IMR-90 (cell line): ENCODE results near the gene TRIM66. TPM values are rescaled to one million over a fixed set of nuclear protein-coding genes. Genes with fewer than 3 reads are reported as not detected.

Experiments used
- ATAC-seq: fragments of 200-7000 bp; cut with Tn5 transposase; 2 replicates; pipeline ENCODE4 v1.9.1; 2020; ENCODE audit warnings: low read depth, mild to moderate bottlenecking, moderate library complexity
- BruUV-seq: library from RNA; stranded (reverse); fragments of 400-500 nt; replicated peaks from 2 replicates; lab custom pipeline; 2021; lab: Mats Ljungman, UMichigan
- CTCF ChIA-PET: fragments of 300-600 bp; formaldehyde crosslinking; extraction: SDS; loops from one replicate; lab custom pipeline; 2021; ENCODE audit warnings: antibody characterized with exemption; lab: Yijun Ruan, JAX
- POLR2A ChIA-PET: fragments of 300-600 bp; sonication (Branson Sonifier 250); formaldehyde crosslinking; loops from one replicate; lab custom pipeline; 2022; ENCODE audit warnings: antibody characterized with exemption; ENCODE audit not compliant: unreplicated experiment; lab: Charles Lee
- DNase-seq: peaks from one replicate; pipeline ENCODE4 v3.0.0; 2013
- H2AFZ ChIP-seq: replicated peaks from 2 replicates; pipeline ENCODE3; 2013; ENCODE audit warnings: low read length, mild to moderate bottlenecking; ENCODE audit not compliant: poor library complexity
- H2AK5ac ChIP-seq: 2 replicates; pipeline ENCODE4 v1.6.1; 2013; ENCODE audit warnings: low read depth, low read length, inconsistent platforms
- H2AK9ac ChIP-seq: replicated peaks from 2 replicates; pipeline ENCODE3; 2013; ENCODE audit warnings: mild to moderate bottlenecking, low read depth, low read length, moderate library complexity; ENCODE audit not compliant: poor library complexity
- H2BK120ac ChIP-seq: 2 replicates; pipeline ENCODE4 v1.6.1; 2013; ENCODE audit warnings: low read depth, low read length, inconsistent platforms
- H2BK15ac ChIP-seq: 3 replicates; pipeline ENCODE4 v1.6.1; 2013; ENCODE audit warnings: low read depth, low read length, inconsistent platforms
- H2BK20ac ChIP-seq: 2 replicates; pipeline ENCODE4 v1.6.1; 2013; ENCODE audit warnings: low read depth, mild to moderate bottlenecking, inconsistent platforms, low read length, moderate library complexity
- H2BK5ac ChIP-seq: 2 replicates; pipeline ENCODE4 v1.6.1; 2013; ENCODE audit warnings: mild to moderate bottlenecking, low read depth, low read length, inconsistent platforms; ENCODE audit not compliant: poor library complexity, severe bottlenecking
- H3K14ac ChIP-seq: replicated peaks from 2 replicates; pipeline ENCODE4 v1.6.1; 2013; ENCODE audit warnings: low read depth, low read length, inconsistent platforms
- H3K18ac ChIP-seq: 2 replicates; pipeline ENCODE4 v1.6.1; 2013; ENCODE audit warnings: low read depth, low read length, control low read depth
- H3K23ac ChIP-seq: 2 replicates; pipeline ENCODE4 v1.6.1; 2013; ENCODE audit warnings: low read depth, low read length, inconsistent platforms
- H3K27ac ChIP-seq: 2 replicates; pipeline ENCODE4 v1.5.1; 2013; ENCODE audit warnings: mild to moderate bottlenecking, control low read depth, low read length; ENCODE audit not compliant: insufficient read depth
- H3K27me3 ChIP-seq: 2 replicates; pipeline ENCODE4 v1.6.1; 2013; ENCODE audit warnings: low read length; ENCODE audit not compliant: control insufficient read depth, insufficient read depth
- H3K36me3 ChIP-seq: 2 replicates; pipeline ENCODE4 v1.6.1; 2013; ENCODE audit warnings: low read length, mixed read lengths; ENCODE audit not compliant: control insufficient read depth, insufficient read depth
- H3K4ac ChIP-seq: 2 replicates; pipeline ENCODE4 v1.6.1; 2013; ENCODE audit warnings: low read depth, low read length, inconsistent platforms
- H3K4me1 ChIP-seq: 2 replicates; pipeline ENCODE4 v1.6.1; 2013; ENCODE audit warnings: low read length, mixed read lengths; ENCODE audit not compliant: control insufficient read depth, insufficient read depth
- H3K4me2 ChIP-seq: 2 replicates; pipeline ENCODE4 v1.6.1; 2013; ENCODE audit warnings: low read depth, mild to moderate bottlenecking, control low read depth, low read length, moderate library complexity
- H3K4me3 ChIP-seq: 2 replicates; pipeline ENCODE4 v1.5.1; 2013; ENCODE audit warnings: low read depth, mild to moderate bottlenecking, control low read depth, low read length, moderate library complexity; ENCODE audit not compliant: insufficient read depth
- H3K56ac ChIP-seq: 2 replicates; pipeline ENCODE4 v1.6.1; 2013; ENCODE audit warnings: low read length, inconsistent platforms; ENCODE audit not compliant: insufficient read depth; ENCODE audit errors: extremely low read depth
- H3K79me1 ChIP-seq, 2 experiments: 2 replicates each; pipeline ENCODE4 v1.6.1; 2013; ENCODE audit warnings: low read length in 2 of 2, inconsistent platforms in 1 of 2, low read depth in 1 of 2
- H3K9ac ChIP-seq: 2 replicates; pipeline ENCODE4 v1.6.1; 2013; ENCODE audit warnings: low read depth, low read length, control low read depth
- H3K9me1 ChIP-seq: 2 replicates; pipeline ENCODE4 v1.6.1; 2013; ENCODE audit warnings: low read length, inconsistent platforms; ENCODE audit not compliant: insufficient read depth
- H3K9me3 ChIP-seq: 2 replicates; pipeline ENCODE4 v1.6.1; 2013; ENCODE audit warnings: low read length; ENCODE audit not compliant: control insufficient read depth, insufficient read depth
- H4K20me1 ChIP-seq: 2 replicates; pipeline ENCODE4 v1.6.1; 2013; ENCODE audit warnings: low read length, inconsistent platforms; ENCODE audit not compliant: insufficient read depth
- H4K5ac ChIP-seq: 2 replicates; pipeline ENCODE4 v1.6.1; 2013; ENCODE audit warnings: mild to moderate bottlenecking, low read depth, low read length, control low read depth
- H4K8ac ChIP-seq, 2 experiments: 2 replicates each; pipeline ENCODE4 v1.6.1; 2013; ENCODE audit warnings: low read depth in 2 of 2, low read length in 2 of 2, control low read depth in 1 of 2, inconsistent platforms in 1 of 2
- H4K91ac ChIP-seq: 2 replicates; pipeline ENCODE4 v1.6.1; 2013; ENCODE audit warnings: low read depth, low read length, inconsistent platforms; ENCODE audit not compliant: insufficient read depth
- BHLHE40 ChIP-seq: fragments of 150-350 bp; IDR thresholded peaks from 2 replicates; pipeline ENCODE4 v1.6.1; 2016; ENCODE audit warnings: mild to moderate bottlenecking, low read depth, low read length
- CEBPB ChIP-seq: IDR thresholded peaks from 2 replicates; pipeline ENCODE4 v1.6.1; 2012; ENCODE audit warnings: low read depth, low read length, improper control_type of control experiment
- CHD1 ChIP-seq: IDR thresholded peaks from 2 replicates; pipeline ENCODE4 v1.6.1; 2012; ENCODE audit warnings: low read depth, low read length, improper control_type of control experiment
- ELK1 ChIP-seq: fragments of 150-350 bp; IDR thresholded peaks from 2 replicates; pipeline ENCODE4 v1.6.1; 2016; ENCODE audit warnings: low read depth, mild to moderate bottlenecking, low read length, moderate library complexity, borderline replicate concordance
- FOS ChIP-seq: fragments of 150-350 bp; IDR thresholded peaks from 2 replicates; pipeline ENCODE4 v1.6.1; 2016; ENCODE audit warnings: low read depth, low read length
- MAFK ChIP-seq: IDR thresholded peaks from 2 replicates; pipeline ENCODE4 v1.6.1; 2012; ENCODE audit warnings: low read depth, low read length, improper control_type of control experiment
- MAZ ChIP-seq: IDR thresholded peaks from 2 replicates; pipeline ENCODE4 v1.6.1; 2012; ENCODE audit warnings: low read depth, mild to moderate bottlenecking, low read length, improper control_type of control experiment, moderate library complexity, borderline replicate concordance
- MXI1 ChIP-seq: IDR thresholded peaks from 2 replicates; pipeline ENCODE4 v1.6.1; 2012; ENCODE audit warnings: low read depth, mild to moderate bottlenecking, low read length, moderate library complexity, borderline replicate concordance
- NFE2L2 ChIP-seq: fragments of 150-350 bp; IDR thresholded peaks from 2 replicates; pipeline ENCODE4 v1.6.1; 2016; ENCODE audit warnings: low read depth, mild to moderate bottlenecking, low read length
- POLR2A ChIP-seq: IDR thresholded peaks from 2 replicates; pipeline ENCODE4 v1.6.1; 2012; ENCODE audit warnings: mild to moderate bottlenecking, low read depth, low read length
- RAD21 ChIP-seq: IDR thresholded peaks from 2 replicates; pipeline ENCODE4 v1.6.1; 2012; ENCODE audit warnings: low read length, improper control_type of control experiment
- RCOR1 ChIP-seq: IDR thresholded peaks from 2 replicates; pipeline ENCODE4 v1.6.1; 2012; ENCODE audit warnings: mild to moderate bottlenecking, low read length, improper control_type of control experiment; ENCODE audit not compliant: insufficient replicate concordance
- RFX5 ChIP-seq: IDR thresholded peaks from 2 replicates; pipeline ENCODE4 v1.8.0; 2012; ENCODE audit warnings: low read depth, mild to moderate bottlenecking, low read length, moderate library complexity
- SMC3 ChIP-seq: fragments of 150-350 bp; IDR thresholded peaks from 2 replicates; pipeline ENCODE4 v1.6.1; 2016; ENCODE audit warnings: low read depth, mild to moderate bottlenecking, antibody characterized with exemption, low read length, moderate library complexity
- WGBS, 2 experiments: methylation state at CpG; one replicate each; pipeline versions ENCODE4 v1.1.5 to v1.1.7; 2013; ENCODE audit warnings: missing lambda C conversion rate in 2 of 2; ENCODE audit not compliant: insufficient read length in 1 of 2; ENCODE audit errors: extremely low coverage in 2 of 2; 5-methylcytosine and 5-hydroxymethylcytosine counted together
- dilution Hi-C: fragments of 300-500 bp; cut with HindIII; formaldehyde crosslinking; loops from one replicate; pipeline ENCODE4 v1.14.3; 2018; ENCODE audit warnings: low sequenced_read_pairs; ENCODE audit not compliant: unreplicated experiment
- in situ Hi-C: fragments of 300-500 bp; cut with MboI; formaldehyde crosslinking; loops from 3 replicates; pipeline ENCODE4 v1.14.3; 2019; ENCODE audit warnings: low sequenced_read_pairs, inconsistent platforms, mixed read lengths
- intact Hi-C: fragments of 100-400 bp; cut with micrococcal nuclease; formaldehyde crosslinking; loops from 2 replicates; pipeline ENCODE4 v1.10.0; 2022
- polyA plus RNA-seq, 3 experiments: library from polyadenylated mRNA; depleted of rRNA; stranded (reverse); fragments of >200 nt; gene quantifications; 2 replicates each; pipeline ENCODE4 v1.2.3, GENCODE V29; 2012; ENCODE audit warnings: low replicate concordance in 1 of 3
- total RNA-seq: library from RNA; depleted of rRNA; stranded (reverse); fragments of >200 nt; gene quantifications from 2 replicates; pipeline ENCODE4 v1.2.3, GENCODE V29; 2012
- TF ChIP-seq, protein P1 (sequence below): conservative IDR thresholded peaks from 2 replicates; pipeline ENCODE4 v1.5.1; 2012; ENCODE audit warnings: mild to moderate bottlenecking, low read depth, low read length, improper control_type of control experiment
- TF ChIP-seq, protein P2 (sequence below): fragments of 150-350 bp; IDR thresholded peaks from 2 replicates; pipeline ENCODE4 v1.6.1; 2017; ENCODE audit warnings: mild to moderate bottlenecking, antibody characterized with exemption, low read length, low read depth

TRIM66 gene
- total and polyA plus RNA-seq, 2 of the 4 experiments (the other 2 are of a cell fraction): 4.4 to 5.0 TPM

DNA sequence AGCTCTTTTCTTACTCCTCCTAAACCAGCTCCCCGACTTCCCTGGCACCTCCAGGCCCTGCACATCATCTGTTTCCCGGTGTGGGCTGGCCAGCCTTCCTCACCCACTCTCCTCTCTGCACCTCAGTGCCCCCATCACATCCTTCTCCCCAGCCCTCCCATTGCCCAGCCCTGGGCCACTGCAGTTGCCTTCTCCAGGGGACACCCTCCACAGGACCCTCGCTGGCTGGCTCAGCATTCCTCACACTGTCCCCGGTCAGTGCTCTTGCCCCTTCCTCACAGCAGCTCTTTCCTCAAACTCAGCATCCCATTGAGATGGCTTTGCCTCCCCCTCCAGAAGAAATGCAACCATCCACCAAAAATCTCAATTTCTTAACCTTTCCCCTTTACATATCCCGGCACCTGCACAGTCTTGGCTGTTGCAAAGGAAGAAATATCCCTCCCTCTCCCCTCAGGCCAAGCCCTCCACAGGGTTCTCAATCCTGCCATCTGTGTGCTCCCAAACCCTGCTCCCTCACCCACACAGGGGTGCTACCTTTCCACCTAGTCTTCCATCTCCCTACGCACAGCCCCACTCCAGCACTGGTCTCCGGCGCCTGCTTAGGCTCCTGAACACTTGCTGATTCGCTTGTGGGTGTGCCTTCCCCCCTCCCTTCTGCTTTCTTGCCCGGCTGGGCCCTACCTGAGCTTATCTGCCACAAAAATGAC lies 19.6 kb upstream of the TRIM66 start:
- Histone ChIP-seq H3K9ac (no peak overlapping the region), H3K23ac (no peak overlapping the region), H3K18ac (no peak overlapping the region), H2AK9ac (no peak overlapping the region), H2AFZ (no peak overlapping the region), H3K9me1 (peaks cover 9% of the 10 kb centered on the region; the same call in 1 of the 2 replicates), H4K5ac (no peak overlapping the region), H2BK20ac (no peak overlapping the region), H3K14ac (no peak overlapping the region), H3K27me3 (no peaks in the 10 kb centered on the region), H3K79me1 (peaks cover 20 to 75% of the 10 kb centered on the region in 2 experiments), H3K4me1 (peaks cover 10% of the 10 kb centered on the region), H2BK15ac (no peak overlapping the region), H2AK5ac (no peak overlapping the region), H3K4me2 (no peak overlapping the region), H3K4me3 (no peak overlapping the region), H2BK5ac (no peak overlapping the region), H4K91ac (no peak overlapping the region), H4K20me1 (no peaks in the 10 kb centered on the region), H2BK120ac (no peak overlapping the region), H3K4ac (no peak overlapping the region), H4K8ac (no peak overlapping the region), H3K56ac (no peak overlapping the region), H3K9me3 (no peaks in the 10 kb centered on the region), H3K27ac (no peak overlapping the region), H3K36me3 (peaks cover 85% of the 10 kb centered on the region)
- DNase-seq (no peak), ATAC-seq (no peak)
- 96% methylated on average over 4 of the region's 10 CpGs; no CpG with 5 or more reads in 1 of the 2 experiments for WGBS, 2 experiments
- dilution Hi-C loops: no loop called here
- BruUV-seq: no TSS peak
- ChIA-PET CTCF (no interaction called here), POLR2A (no interaction called here)
- intact Hi-C loops: no loop called here
- in situ Hi-C loops: no loop called here
- TF ChIP-seq SMC3: no peak
- TF ChIP-seq RFX5: no peak
- no peak for TF ChIP-seq CEBPB
- no peak for TF ChIP-seq ELK1
- TF ChIP-seq RAD21: no peak
- TF ChIP-seq MAFK: no peak
- TF ChIP-seq POLR2A: no peak
- TF ChIP-seq NFE2L2: no peak
- TF ChIP-seq FOS: no peak
- TF ChIP-seq MAZ: no peak
- no peak for TF ChIP-seq MXI1
- TF ChIP-seq BHLHE40: no peak
- TF ChIP-seq, protein P1, sequence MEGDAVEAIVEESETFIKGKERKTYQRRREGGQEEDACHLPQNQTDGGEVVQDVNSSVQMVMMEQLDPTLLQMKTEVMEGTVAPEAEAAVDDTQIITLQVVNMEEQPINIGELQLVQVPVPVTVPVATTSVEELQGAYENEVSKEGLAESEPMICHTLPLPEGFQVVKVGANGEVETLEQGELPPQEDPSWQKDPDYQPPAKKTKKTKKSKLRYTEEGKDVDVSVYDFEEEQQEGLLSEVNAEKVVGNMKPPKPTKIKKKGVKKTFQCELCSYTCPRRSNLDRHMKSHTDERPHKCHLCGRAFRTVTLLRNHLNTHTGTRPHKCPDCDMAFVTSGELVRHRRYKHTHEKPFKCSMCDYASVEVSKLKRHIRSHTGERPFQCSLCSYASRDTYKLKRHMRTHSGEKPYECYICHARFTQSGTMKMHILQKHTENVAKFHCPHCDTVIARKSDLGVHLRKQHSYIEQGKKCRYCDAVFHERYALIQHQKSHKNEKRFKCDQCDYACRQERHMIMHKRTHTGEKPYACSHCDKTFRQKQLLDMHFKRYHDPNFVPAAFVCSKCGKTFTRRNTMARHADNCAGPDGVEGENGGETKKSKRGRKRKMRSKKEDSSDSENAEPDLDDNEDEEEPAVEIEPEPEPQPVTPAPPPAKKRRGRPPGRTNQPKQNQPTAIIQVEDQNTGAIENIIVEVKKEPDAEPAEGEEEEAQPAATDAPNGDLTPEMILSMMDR: no peak
- no peak for TF ChIP-seq CHD1
- no peak for TF ChIP-seq RCOR1
- TF ChIP-seq, protein P2, sequence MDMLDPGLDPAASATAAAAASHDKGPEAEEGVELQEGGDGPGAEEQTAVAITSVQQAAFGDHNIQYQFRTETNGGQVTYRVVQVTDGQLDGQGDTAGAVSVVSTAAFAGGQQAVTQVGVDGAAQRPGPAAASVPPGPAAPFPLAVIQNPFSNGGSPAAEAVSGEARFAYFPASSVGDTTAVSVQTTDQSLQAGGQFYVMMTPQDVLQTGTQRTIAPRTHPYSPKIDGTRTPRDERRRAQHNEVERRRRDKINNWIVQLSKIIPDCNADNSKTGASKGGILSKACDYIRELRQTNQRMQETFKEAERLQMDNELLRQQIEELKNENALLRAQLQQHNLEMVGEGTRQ: no peak
